GM18519 (cell line): ENCODE measurements around the gene CKAP5.

Experiments used
- ATAC-seq: cut with Tn5 transposase; IDR thresholded peaks from one replicate; pipeline ENCODE4 v1.9.1; 2021; ENCODE audit warnings: mild to moderate bottlenecking, moderate library complexity; ENCODE audit not compliant: unreplicated experiment, low FRiP score

The CKAP5 gene

GRCh38 chr11:46845740-46846509, at the start of gene CKAP5:
TSS of gene CKAP5 (minus strand) at chr11:46846280. CDS start at chr11:46821231, 25,049 bp downstream.
- peak; percentile 82 for ATAC-seq

GRCh38 chr11:46895821-46896220, 49.7 kb upstream of the CKAP5 start:
- no peak for ATAC-seq

DNA sequence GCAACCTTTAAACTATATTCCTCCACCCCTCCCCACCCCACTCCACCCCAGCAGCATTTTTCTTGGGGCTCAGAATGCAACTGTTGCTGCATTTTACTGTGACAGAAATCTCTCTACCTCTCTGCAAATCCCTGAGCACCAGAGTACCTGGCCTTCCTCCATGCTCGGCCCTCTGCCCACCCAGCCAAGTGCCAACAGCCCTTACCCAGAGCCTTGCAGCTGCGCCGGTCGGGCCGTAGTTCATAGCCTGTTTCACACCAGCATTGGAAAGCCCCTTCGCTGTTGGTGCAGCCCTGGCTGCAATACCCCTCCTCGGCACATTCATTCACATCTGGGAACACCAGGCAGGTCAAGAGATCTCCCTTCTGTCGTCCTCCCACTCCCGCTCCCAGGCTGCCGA, 48.9 kb upstream of the CKAP5 start:
- no peak for ATAC-seq

DNA sequence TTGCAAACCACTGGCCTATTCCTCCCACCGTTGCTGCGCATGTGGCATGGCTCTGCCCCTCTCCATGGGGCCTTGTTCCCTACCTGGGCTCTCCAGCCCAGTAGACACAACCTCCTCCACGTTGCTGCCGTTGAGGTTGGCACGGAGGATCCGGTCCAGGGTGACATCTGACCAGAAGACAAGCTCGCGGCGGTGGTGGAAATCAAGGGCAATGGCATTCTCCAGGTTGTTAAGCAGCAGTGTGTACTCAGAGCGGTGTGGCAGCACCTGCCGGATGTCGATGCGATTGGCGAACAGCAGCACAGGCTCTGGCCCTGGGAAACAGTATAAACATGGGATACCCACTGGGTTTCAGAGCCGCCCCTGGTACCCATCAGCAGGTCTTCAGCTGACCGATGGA, 48.4 kb upstream of the CKAP5 start:
- no peak for ATAC-seq

DNA sequence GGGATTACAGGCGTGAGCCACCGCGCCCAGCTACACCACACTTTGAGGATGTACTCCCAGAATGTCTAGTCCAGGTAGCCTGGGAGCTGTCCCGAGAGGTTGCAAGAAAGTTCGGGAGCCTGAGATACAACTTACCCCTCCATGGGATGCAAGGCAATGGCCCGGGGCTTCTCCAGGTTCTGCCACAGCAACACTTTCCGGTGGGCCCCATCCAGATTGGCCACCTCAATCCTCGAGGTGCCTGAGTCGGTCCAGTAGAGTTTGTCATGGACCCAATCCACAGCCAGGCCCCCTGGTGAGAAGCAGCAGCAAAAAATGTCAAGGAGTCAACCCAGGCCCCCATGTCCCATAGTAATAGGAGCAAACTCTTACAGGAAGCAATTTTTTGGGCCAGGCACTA, 46.8 kb upstream of the CKAP5 start:
- ATAC-seq, result no peak

DNA sequence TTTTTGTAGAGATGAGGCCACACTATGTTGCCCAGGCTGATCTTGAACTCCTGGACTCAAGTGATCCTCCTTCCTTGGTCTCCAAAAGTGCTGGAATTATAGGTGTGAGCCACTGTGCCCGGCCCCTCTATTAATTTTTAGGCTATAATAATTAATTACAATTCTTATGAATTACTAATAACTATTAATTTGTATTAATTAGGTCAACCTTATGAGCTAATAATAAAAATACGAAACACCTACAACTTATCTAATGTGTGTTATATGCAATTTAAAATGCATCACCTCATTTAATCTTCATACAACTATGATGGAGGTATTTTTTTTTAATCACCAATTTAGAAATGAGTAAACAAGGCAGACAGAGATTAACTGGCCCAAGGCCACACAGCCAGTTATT, 46.0 kb upstream of the CKAP5 start:
- ATAC-seq, result no peak

DNA sequence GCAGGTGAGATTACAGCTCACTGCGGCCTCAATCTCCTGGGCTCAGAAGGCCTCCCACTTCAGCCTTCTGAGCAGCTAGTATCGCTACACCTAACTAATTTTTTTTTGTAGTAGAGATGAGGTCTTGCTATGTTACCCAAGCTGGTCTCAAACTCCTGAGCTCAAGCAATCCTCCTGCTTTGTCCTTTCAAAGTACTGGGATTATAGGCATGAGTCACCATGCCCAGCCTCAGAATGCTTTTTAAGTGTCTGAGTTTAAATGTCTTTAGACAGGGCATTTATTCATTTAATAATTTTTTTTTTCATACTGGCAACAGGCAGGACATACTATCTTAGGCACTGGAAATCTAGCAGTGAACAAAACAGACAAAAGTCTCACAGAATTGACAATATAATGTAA, 44.6 kb upstream of the CKAP5 start:
- no peak for ATAC-seq

DNA sequence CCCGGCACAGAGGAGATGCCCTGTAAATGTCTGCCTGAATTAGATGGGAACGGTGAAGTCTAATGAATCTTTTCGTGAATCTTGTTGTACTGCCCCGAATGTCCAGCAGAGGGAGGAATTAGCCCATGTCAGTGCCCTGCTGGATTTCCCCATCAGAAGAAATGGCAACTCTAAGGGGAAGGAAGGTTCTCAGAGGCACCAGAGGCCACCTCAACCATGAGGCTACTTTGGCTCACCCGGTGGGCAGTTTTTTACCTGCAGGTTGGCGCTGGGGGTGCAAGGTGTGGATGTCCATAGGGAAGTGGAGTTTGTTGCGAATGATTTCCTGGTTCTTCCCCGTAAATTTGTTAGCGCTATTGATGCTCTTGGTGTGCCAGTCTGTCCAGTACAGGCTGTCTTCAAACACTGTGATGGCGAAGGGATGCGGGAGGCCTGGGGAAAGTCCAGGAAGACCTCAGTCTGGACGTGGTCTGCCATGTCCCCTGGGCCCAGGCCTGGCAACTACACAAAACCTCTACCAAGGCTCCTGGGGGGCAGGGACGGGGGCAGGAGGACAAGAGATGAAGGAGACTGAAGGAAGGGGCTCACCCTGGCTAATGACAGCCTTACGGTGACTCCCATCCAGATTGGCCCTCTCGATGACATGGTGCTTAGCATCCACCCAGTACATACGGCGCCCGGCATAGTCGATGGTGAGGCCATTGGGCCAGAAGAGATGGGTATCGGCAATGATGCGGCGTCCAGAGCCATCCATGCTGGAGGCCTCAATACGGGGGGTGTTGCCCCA, 43.8 kb upstream of the CKAP5 start:
- no peak for ATAC-seq

GRCh38 chr11:46889251-46889650, 43.2 kb upstream of the CKAP5 start:
- no peak for ATAC-seq

DNA sequence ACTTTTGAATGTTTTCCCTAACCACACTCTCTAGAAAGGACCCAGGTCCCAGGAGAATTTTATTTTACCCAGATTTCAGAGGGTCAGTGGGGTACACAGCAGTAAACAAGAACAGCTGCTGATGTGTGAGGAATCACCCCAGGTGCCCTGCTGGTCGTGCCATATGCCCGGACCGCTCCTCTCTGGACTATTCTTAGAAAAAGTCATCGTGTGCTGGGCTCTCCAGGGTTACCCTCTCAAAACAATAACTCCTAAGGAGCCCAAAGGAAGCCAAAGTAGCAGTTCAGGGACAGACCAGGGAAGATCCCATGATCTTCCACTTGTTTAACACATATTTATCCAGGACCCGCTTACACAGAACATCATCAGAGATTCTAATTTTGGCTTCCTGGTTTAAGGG, 42.6 kb upstream of the CKAP5 start:
- no peak for ATAC-seq

DNA sequence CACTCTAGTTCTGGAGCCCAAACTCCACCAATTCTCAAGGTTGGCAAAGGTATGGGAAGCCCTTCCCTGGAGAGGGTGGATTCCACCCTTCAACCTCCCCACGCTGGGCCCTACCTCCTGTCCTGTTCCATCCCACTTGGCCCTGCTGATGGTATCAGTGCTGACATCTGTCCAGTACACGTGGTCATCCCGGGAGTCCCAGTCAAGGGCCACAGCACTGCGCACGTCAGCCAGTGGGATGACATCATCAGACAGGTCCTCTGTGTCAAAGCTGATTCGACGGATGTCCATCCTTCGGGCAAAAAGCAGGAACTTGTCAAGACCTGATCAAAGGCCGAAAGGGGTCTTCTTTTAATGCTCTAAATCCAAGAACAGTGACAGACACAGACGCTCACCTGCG, 40.1 kb upstream of the CKAP5 start:
- no peak for ATAC-seq

DNA sequence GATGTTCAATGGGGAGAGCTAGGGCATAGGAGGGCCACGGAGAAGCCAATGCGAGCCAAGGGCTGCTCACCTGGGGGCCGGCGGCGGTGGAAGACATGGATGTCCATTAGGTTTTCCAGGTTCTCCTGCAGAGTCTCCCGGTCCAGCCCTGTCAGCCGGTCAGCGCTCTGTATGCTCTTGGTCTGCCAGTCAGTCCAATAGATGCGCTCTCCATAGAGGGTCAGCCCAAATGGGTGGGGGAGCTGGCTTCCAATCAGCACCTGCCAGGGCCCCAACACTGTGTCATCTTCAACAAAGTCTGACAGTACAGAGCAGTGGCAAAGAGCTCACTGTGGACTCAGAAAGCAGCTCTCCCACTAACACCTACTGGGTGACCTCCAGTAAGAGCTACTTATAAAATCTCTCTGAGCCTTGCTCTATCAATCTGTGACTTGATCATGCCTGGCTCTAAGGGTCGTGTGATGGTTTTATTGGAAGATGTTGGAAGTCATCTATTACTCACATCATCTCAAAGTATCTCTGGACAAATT, 33.0 kb upstream of the CKAP5 start:
- no peak for ATAC-seq

- no peak for ATAC-seq
Measured at GRCh38 chr11:46877580-46877979, 31.5 kb upstream of the CKAP5 start.

- ATAC-seq, result no peak
Measured at GRCh38 chr11:46876471-46876870, 30.4 kb upstream of the CKAP5 start.

DNA sequence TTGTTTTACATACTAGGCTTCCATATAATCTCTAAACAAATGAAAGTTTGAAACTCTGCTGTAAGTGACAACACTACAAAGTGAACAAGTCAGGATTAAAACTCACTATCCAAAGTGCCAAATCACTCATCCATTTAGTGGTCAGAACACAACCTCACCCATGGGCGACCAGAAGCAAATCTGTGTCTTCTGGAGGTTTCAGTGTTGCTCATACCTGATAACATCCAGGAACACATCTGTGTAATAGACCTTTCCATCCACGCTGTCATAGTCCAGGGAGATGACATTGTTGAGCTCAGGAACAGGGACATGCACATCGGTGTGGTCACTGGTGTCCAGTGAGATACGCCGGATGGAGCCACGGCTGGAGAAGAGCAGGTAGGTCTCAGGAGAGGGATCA, 28.5 kb upstream of the CKAP5 start:
- no peak for ATAC-seq

DNA sequence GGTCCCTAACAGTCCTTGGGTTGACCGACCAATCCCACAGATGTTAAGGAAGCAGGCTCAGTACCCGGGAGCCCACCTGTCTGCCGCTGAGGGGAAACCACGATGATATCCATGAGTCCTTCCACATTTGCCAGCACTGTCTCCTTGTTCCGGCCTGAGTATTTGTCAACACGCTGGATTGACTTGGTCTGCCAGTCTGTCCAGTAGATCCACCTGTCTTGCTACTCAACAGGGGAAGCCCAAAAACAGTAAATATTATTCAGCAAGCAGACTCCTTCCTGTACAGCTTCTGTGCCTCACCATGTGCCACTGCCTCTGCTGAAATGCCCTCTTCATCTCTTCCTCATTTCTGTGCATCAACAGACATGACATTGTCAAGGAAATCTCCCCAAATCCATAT, 22.8 kb upstream of the CKAP5 start:
- no peak for ATAC-seq

DNA sequence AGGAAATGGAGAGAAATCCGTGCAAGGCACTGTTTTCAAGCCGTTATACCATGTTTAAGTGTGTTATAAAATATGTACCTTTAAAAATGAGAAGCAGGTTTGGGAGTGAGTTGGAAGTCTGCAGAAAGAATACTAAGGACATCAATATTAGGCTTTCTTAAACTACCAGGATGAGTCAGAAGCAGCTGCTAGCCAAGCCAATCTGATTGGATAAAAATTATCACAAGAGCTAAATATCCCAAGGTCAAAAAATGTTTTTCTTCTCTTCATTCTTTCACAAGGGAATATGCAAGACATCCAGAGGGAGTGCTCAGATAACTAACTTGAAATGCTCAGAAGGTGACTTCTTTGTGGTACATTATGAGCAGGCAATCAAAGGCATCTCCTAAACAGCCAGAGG, 19.3 kb upstream of the CKAP5 start:
- ATAC-seq, result no peak

DNA sequence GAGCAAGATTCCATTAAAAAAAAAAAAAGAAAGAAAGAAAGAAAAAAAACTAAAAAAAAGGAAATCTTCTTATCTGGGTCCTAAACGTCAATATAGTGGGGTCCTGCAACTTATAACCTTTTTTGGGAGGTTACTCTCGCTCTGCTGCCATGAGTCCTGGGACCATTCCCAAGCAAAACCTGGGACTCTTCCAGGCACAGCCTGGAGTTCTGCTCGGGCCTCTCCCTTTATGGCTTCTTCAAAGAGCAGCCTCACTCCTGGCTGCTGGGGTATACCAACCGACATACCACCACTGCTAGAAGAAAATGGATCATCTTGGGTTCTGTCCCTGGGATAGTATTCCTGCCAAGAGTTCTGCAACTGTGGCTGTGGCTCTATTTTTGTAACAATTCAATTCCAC, 14.1 kb upstream of the CKAP5 start:
- ATAC-seq, result no peak

- ATAC-seq, result no peak
Measured at GRCh38 chr11:46858920-46859546, 13.0 kb upstream of the CKAP5 start.

- no peak for ATAC-seq
Measured at GRCh38 chr11:46857666-46858065, 11.6 kb upstream of the CKAP5 start.

DNA sequence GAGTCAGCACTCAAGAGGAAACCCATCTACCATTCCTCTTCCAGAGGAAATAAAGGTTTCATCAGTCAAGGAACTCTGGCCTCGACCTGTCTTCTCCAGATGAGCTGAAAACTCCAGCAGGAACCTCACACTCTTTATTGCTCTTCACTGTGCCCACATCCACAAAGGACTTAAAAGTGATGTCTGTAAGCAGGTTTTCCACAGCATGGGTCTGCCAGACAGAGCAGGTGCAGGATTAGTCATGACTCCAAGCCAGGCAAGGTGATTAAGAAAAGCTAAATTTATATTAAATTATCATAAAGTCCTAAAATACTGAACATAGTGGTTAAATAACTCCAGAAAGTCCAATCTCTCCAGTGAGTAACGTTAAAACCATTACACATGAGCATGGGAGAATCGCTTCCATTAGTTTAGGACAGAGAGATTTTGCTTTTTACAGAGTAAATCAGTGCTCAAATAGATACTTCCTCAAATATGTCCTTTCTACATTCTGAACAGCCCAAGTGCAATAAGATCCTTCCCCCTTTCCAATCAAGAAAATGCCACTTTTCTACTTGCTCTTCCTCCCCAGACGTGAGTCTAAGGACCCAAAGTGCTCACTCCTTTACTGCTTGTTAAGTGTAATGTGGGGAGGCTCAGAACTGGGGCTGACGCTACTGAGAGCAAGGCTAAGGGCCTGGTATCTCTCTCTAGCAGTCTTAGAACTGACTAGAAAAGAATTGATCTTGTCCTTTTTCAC, 10.7 kb upstream of the CKAP5 start:
- ATAC-seq, result no peak
